H9 (cell line): ENCODE results near the gene SKIC8. TPM values are rescaled to one million over a fixed set of nuclear protein-coding genes. Genes with fewer than 3 reads are reported as not detected.

Experiments used
- DNase-seq: peaks from one replicate; pipeline ENCODE4 v3.0.0-alpha.2; 2017
- H2AFZ ChIP-seq: one replicate; pipeline ENCODE4 v1.6.1; 2013; ENCODE audit warnings: mild to moderate bottlenecking, low read length, control low read depth, moderate library complexity
- H2AK5ac ChIP-seq: 2 replicates; pipeline ENCODE4 v1.6.1; 2013; ENCODE audit warnings: low read length, control low read depth, mixed read lengths; ENCODE audit not compliant: insufficient read length
- H2BK120ac ChIP-seq: one replicate; pipeline ENCODE4 v1.6.1; 2013; ENCODE audit warnings: low read depth, mild to moderate bottlenecking, low read length, control low read depth, inconsistent platforms; ENCODE audit not compliant: poor library complexity, severe bottlenecking
- H2BK12ac ChIP-seq: 2 replicates; pipeline ENCODE4 v1.6.1; 2013; ENCODE audit warnings: low read length, control low read depth, mixed read lengths, low read depth; ENCODE audit not compliant: insufficient read length
- H2BK15ac ChIP-seq: 2 replicates; pipeline ENCODE4 v1.6.1; 2013; ENCODE audit warnings: low read depth, low read length, control low read depth
- H2BK20ac ChIP-seq: one replicate; pipeline ENCODE4 v1.6.1; 2013; ENCODE audit warnings: low read depth, mild to moderate bottlenecking, low read length, control low read depth, inconsistent platforms; ENCODE audit not compliant: poor library complexity, severe bottlenecking
- H2BK5ac ChIP-seq: 2 replicates; pipeline ENCODE4 v1.6.1; 2013; ENCODE audit warnings: low read length, control low read depth, mixed read lengths; ENCODE audit not compliant: insufficient read length
- H3K14ac ChIP-seq: 2 replicates; pipeline ENCODE4 v1.6.1; 2013; ENCODE audit warnings: low read length, control low read depth; ENCODE audit not compliant: insufficient read depth
- H3K18ac ChIP-seq: 2 replicates; pipeline ENCODE4 v1.6.1; 2013; ENCODE audit warnings: low read depth, mild to moderate bottlenecking, mixed read lengths, low read length, control low read depth; ENCODE audit not compliant: insufficient read length
- H3K23ac ChIP-seq: 2 replicates; pipeline ENCODE4 v1.6.1; 2013; ENCODE audit warnings: low read length, control low read depth, mixed read lengths, low read depth; ENCODE audit not compliant: insufficient read length
- H3K23me2 ChIP-seq: 2 replicates; pipeline ENCODE4 v1.6.1; 2013; ENCODE audit warnings: low read depth, mild to moderate bottlenecking, mixed read lengths, low read length, control low read depth; ENCODE audit not compliant: insufficient read length, poor library complexity, severe bottlenecking
- H3K27ac ChIP-seq: 2 replicates; pipeline ENCODE4 v1.5.1; 2013; ENCODE audit warnings: low read length, control low read depth, mixed read lengths, low read depth; ENCODE audit not compliant: insufficient read length
- H3K27me3 ChIP-seq: 2 replicates; pipeline ENCODE4 v1.6.1; 2013; ENCODE audit warnings: low read length, control low read depth, inconsistent platforms; ENCODE audit not compliant: insufficient read depth
- H3K4ac ChIP-seq: 2 replicates; pipeline ENCODE4 v1.6.1; 2013; ENCODE audit warnings: low read depth, mild to moderate bottlenecking, control low read depth, inconsistent platforms, low read length, moderate library complexity
- H3K4me1 ChIP-seq: 2 replicates; pipeline ENCODE4 v1.6.1; 2013; ENCODE audit warnings: low read length, control low read depth, inconsistent platforms; ENCODE audit not compliant: insufficient read depth
- H3K4me2 ChIP-seq: 2 replicates; pipeline ENCODE4 v1.6.1; 2013; ENCODE audit warnings: low read length, control low read depth, mixed read lengths; ENCODE audit not compliant: insufficient read length, insufficient read depth
- H3K56ac ChIP-seq: 2 replicates; pipeline ENCODE4 v1.6.1; 2013; ENCODE audit warnings: low read depth, mild to moderate bottlenecking, mixed read lengths, low read length, control low read depth; ENCODE audit not compliant: insufficient read length
- H3K79me1 ChIP-seq: 2 replicates; pipeline ENCODE4 v1.6.1; 2013; ENCODE audit warnings: low read depth, mild to moderate bottlenecking, moderate library complexity, low read length, control low read depth, inconsistent platforms; ENCODE audit not compliant: insufficient read depth, poor library complexity, severe bottlenecking
- H3K79me2 ChIP-seq: 2 replicates; pipeline ENCODE4 v1.6.1; 2013; ENCODE audit warnings: low read length, control low read depth, inconsistent platforms; ENCODE audit not compliant: insufficient read depth
- H3K9ac ChIP-seq: 2 replicates; pipeline ENCODE4 v1.6.1; 2013; ENCODE audit warnings: low read length, control low read depth, mixed read lengths; ENCODE audit not compliant: insufficient read length; ENCODE audit errors: extremely low read depth
- H3K9me3 ChIP-seq: one replicate; pipeline ENCODE4 v1.6.1; 2013; ENCODE audit warnings: low read depth, low read length, inconsistent platforms; ENCODE audit not compliant: control insufficient read depth
- H3T11ph ChIP-seq: one replicate; pipeline ENCODE4 v1.6.1; 2013; ENCODE audit warnings: mild to moderate bottlenecking, low read length, control low read depth, inconsistent platforms
- H4K20me1 ChIP-seq: one replicate; pipeline ENCODE4 v1.6.1; 2013; ENCODE audit not compliant: control insufficient read depth, insufficient read length, insufficient read depth
- H4K5ac ChIP-seq: 2 replicates; pipeline ENCODE4 v1.6.1; 2013; ENCODE audit warnings: low read depth, mild to moderate bottlenecking, mixed read lengths, low read length, control low read depth; ENCODE audit not compliant: insufficient read length
- H4K8ac ChIP-seq: replicated peaks from 2 replicates; pipeline ENCODE4 v1.6.1; 2013; ENCODE audit warnings: low read length, control low read depth, mixed read lengths, low read depth; ENCODE audit not compliant: insufficient read length
- H4K91ac ChIP-seq: 2 replicates; pipeline ENCODE4 v1.6.1; 2013; ENCODE audit warnings: low read depth, mild to moderate bottlenecking, moderate library complexity, mixed read lengths, low read length, control low read depth; ENCODE audit not compliant: insufficient read length
- H3K27ac Mint-ChIP-seq, 3 experiments: 2 replicates in 2 of 3; 3 replicates in 1 of 3; pipeline ENCODE4 v1.8.0; 2020 to 2021; ENCODE audit warnings: mixed read lengths in 3 of 3, mild to moderate bottlenecking in 1 of 3, moderate library complexity in 1 of 3
- H3K27me3 Mint-ChIP-seq: 2 replicates; pipeline ENCODE4 v1.8.0; 2021; ENCODE audit warnings: low read depth, mild to moderate bottlenecking, moderate library complexity, mixed read lengths
- H3K36me3 Mint-ChIP-seq, 3 experiments: 2 replicates in 2 of 3; 3 replicates in 1 of 3; pipeline ENCODE4 v1.8.0; 2020 to 2021; ENCODE audit warnings: low read depth in 3 of 3, mixed read lengths in 3 of 3; ENCODE audit not compliant: insufficient read depth in 1 of 3
- H3K4me1 Mint-ChIP-seq, 2 experiments: 2 replicates each; pipeline ENCODE4 v1.8.0; 2020; ENCODE audit warnings: mixed read lengths in 2 of 2
- H3K4me3 Mint-ChIP-seq, 2 experiments: 2 replicates in 1 of 2; 3 replicates in 1 of 2; pipeline ENCODE4 v1.8.0; 2020 to 2021; ENCODE audit warnings: mild to moderate bottlenecking in 2 of 2, mixed read lengths in 2 of 2, moderate library complexity in 1 of 2
- H3K9me3 Mint-ChIP-seq, 2 experiments: 2 replicates in 1 of 2; 3 replicates in 1 of 2; pipeline ENCODE4 v1.8.0; 2020; ENCODE audit warnings: mild to moderate bottlenecking in 2 of 2, mixed read lengths in 2 of 2, moderate library complexity in 1 of 2
- CTCF ChIP-seq: fragments of 200-600 bp; sonication (generic); conservative IDR thresholded peaks from 3 replicates; pipeline ENCODE4 v1.8.0; 2021; ENCODE audit warnings: antibody characterized with exemption, mild to moderate bottlenecking
- WGBS: extraction: QIAGEN DNeasy Blood & Tissue Kit; methylation state at CpG from one replicate; pipeline ENCODE4 v1.1.7; 2013; ENCODE audit warnings: missing lambda C conversion rate, low lambda C conversion rate, mixed read lengths; ENCODE audit not compliant: insufficient read length; ENCODE audit errors: extremely low coverage; 5-methylcytosine and 5-hydroxymethylcytosine counted together
- total RNA-seq: library from RNA; stranded (reverse); gene quantifications from 2 replicates; pipeline ENCODE4 v1.2.1, GENCODE V29; 2021

Gene SKIC8
- total RNA-seq, 1 experiment from 2014 or later: 45.6 TPM

DNA sequence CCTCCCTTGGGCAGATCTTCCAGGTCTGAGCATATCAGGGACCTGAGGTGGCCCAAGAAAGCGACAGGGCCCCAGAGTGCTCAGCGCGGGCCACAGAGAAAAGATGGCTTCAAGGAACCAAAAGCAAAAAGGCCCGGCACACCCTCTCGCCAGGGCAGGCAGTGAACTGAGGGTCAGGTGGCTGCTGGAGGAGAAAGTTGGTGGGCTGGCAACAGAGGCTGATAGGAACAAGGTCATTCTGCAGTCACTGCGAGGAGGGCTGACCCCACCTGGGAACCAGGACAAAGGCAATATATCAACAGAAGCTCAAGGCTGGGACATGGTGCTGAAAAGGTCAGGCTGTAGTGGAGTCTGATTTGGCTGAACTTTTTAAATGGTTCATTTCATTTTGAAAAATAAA is 62.3 kb downstream of the SKIC8 start:
- no peaks in the 10 kb centered on the region for H3K79me1 ChIP-seq
- no peak overlapping the region for H2BK20ac ChIP-seq
- Mint-ChIP-seq H3K27ac (peak overlapping the region in 1 of 3 experiments; percentile 73; a peak in 2 of 7 replicates), H3K9me3 (peaks cover 0 to 3% of the 10 kb centered on the region in 2 experiments; a peak in 2 of 5 replicates), H3K36me3 (no peaks in the 10 kb centered on the region; a peak in 2 of 7 replicates), H3K27me3 (peaks cover 3% of the 10 kb centered on the region; the same call in 1 of the 2 replicates), H3K4me1 (peaks cover 28 to 32% of the 10 kb centered on the region in 2 experiments), H3K4me3 (no peak overlapping the region; a peak in 1 of 5 replicates)
- H3K79me2 ChIP-seq: no peaks in the 10 kb centered on the region
- H2BK12ac ChIP-seq: no peak overlapping the region
- H3K56ac ChIP-seq: no peak overlapping the region
- H3T11ph ChIP-seq: no peak overlapping the region
- H3K14ac ChIP-seq: no peak overlapping the region
- no peak overlapping the region for H2AK5ac ChIP-seq
- H3K9ac ChIP-seq: no peak overlapping the region
- H3K18ac ChIP-seq: no peak overlapping the region
- H4K5ac ChIP-seq: no peak overlapping the region
- H2AFZ ChIP-seq: no peak overlapping the region
- H3K9me3 ChIP-seq: no peaks in the 10 kb centered on the region
- H2BK5ac ChIP-seq: no peak overlapping the region
- H4K20me1 ChIP-seq: no peaks in the 10 kb centered on the region
- WGBS: no CpG with 5 or more reads among the region's 6 CpGs
- TF ChIP-seq CTCF: no peak
- H2BK15ac ChIP-seq: no peak overlapping the region
- peaks cover 4% of the 10 kb centered on the region; the same call in 1 of the 2 replicates for H3K4me1 ChIP-seq
- H3K4me2 ChIP-seq: no peak overlapping the region
- no peak overlapping the region for H3K23ac ChIP-seq
- H3K4ac ChIP-seq: no peak overlapping the region
- H3K27me3 ChIP-seq: no peaks in the 10 kb centered on the region
- no peak overlapping the region for H4K91ac ChIP-seq
- no peak overlapping the region for H4K8ac ChIP-seq
- no peak overlapping the region for H2BK120ac ChIP-seq
- no peaks in the 10 kb centered on the region for H3K23me2 ChIP-seq
- H3K27ac ChIP-seq: no peak overlapping the region
- no peak for DNase-seq
